H1 (cell line): ENCODE measurements around the gene PEAK1. TPM values are rescaled to one million over a fixed set of nuclear protein-coding genes. Genes with fewer than 3 reads are reported as not detected.

Source experiments
- CTCF ChIA-PET: fragments of 300-600 bp; sonication (Branson Sonifier 250); formaldehyde crosslinking; loops from one replicate; lab custom pipeline; 2021; ENCODE audit not compliant: partially characterized antibody; lab: Charles Lee
- POLR2A ChIA-PET: fragments of 300-600 bp; sonication (Branson Sonifier 250); formaldehyde crosslinking; loops from one replicate; lab custom pipeline; 2021; ENCODE audit warnings: inconsistent platforms; ENCODE audit not compliant: partially characterized antibody; lab: Charles Lee
- DNase-seq, 2 experiments: peaks; one replicate each; pipeline versions ENCODE4 v3.0.0 to v3.0.0-alpha.2; 2010 to 2022; ENCODE audit warnings: low spot score in 2 of 2, low read depth in 1 of 2, mixed read lengths in 1 of 2
- FAIRE-seq: peaks from 2 replicates; lab custom pipeline; 2011; peaks lifted over from hg19 to GRCh38; lab: Jason Lieb, UNC
- H2AFZ ChIP-seq: 2 replicates; pipeline ENCODE4 v1.8.1; 2012; ENCODE audit warnings: low read length, inconsistent platforms
- H2AK5ac ChIP-seq: 2 replicates; pipeline ENCODE4 v1.6.1; 2013; ENCODE audit warnings: low read depth, low read length
- H2BK120ac ChIP-seq: replicated peaks from 2 replicates; pipeline ENCODE3; 2013; ENCODE audit warnings: low read depth, low read length, inconsistent platforms
- H2BK12ac ChIP-seq: 2 replicates; pipeline ENCODE4 v1.6.1; 2013; ENCODE audit warnings: low read depth, low read length
- H2BK15ac ChIP-seq: 2 replicates; pipeline ENCODE4 v1.6.1; 2013; ENCODE audit warnings: low read length
- H2BK20ac ChIP-seq: 2 replicates; pipeline ENCODE4 v1.6.1; 2013; ENCODE audit warnings: low read length
- H2BK5ac ChIP-seq: 2 replicates; pipeline ENCODE4 v1.6.1; 2013; ENCODE audit warnings: low read depth, low read length
- H3K14ac ChIP-seq: 2 replicates; pipeline ENCODE4 v1.6.1; 2013; ENCODE audit warnings: inconsistent platforms; ENCODE audit not compliant: insufficient read length
- H3K18ac ChIP-seq: 2 replicates; pipeline ENCODE4 v1.6.1; 2013; ENCODE audit warnings: low read length; ENCODE audit errors: extremely low read depth
- H3K23ac ChIP-seq: 2 replicates; pipeline ENCODE4 v1.6.1; 2013; ENCODE audit warnings: inconsistent platforms; ENCODE audit not compliant: insufficient read length
- H3K23me2 ChIP-seq: 2 replicates; pipeline ENCODE4 v1.6.1; 2013; ENCODE audit warnings: low read depth, low read length
- H3K27ac ChIP-seq: 2 replicates; pipeline ENCODE4 v1.6.1; 2011; ENCODE audit warnings: low read depth, low read length, inconsistent platforms
- H3K27me3 ChIP-seq, 4 experiments: replicated peaks in 1 of 4; 1 replicate in 1 of 4; 2 replicates in 3 of 4; pipeline versions ENCODE4 v1.6.1 to v1.8.1; 2011 to 2013; ENCODE audit warnings: low read length in 3 of 4, mild to moderate bottlenecking in 3 of 4, inconsistent platforms in 2 of 4, mixed read lengths in 2 of 4, moderate library complexity in 1 of 4; ENCODE audit not compliant: control insufficient read depth in 3 of 4, insufficient read depth in 3 of 4; ENCODE audit errors: extremely low read depth in 1 of 4
- H3K36me3 ChIP-seq, 4 experiments: 2 replicates each; pipeline versions ENCODE4 v1.6.1 to v1.8.1; 2011 to 2013; ENCODE audit warnings: mild to moderate bottlenecking in 4 of 4, low read length in 3 of 4, moderate library complexity in 2 of 4, control low read depth in 1 of 4, inconsistent platforms in 1 of 4; ENCODE audit not compliant: insufficient read depth in 4 of 4, control insufficient read depth in 2 of 4
- H3K4ac ChIP-seq: replicated peaks from 2 replicates; pipeline ENCODE3; 2013; ENCODE audit warnings: low read length, low read depth, mixed read lengths, inconsistent platforms; ENCODE audit not compliant: insufficient read length
- H3K4me1 ChIP-seq, 4 experiments: replicated peaks in 1 of 4; 1 replicate in 1 of 4; 2 replicates in 3 of 4; pipeline versions ENCODE4 v1.6.1 to v1.8.1; 2011 to 2013; ENCODE audit warnings: low read length in 3 of 4, inconsistent platforms in 2 of 4, mixed read lengths in 1 of 4; ENCODE audit not compliant: insufficient read depth in 4 of 4, control insufficient read depth in 3 of 4
- H3K4me2 ChIP-seq, 2 experiments: 2 replicates each; pipeline versions ENCODE4 v1.6.1 to v1.8.1; 2011 to 2013; ENCODE audit warnings: low read depth in 2 of 2, low read length in 2 of 2, control low read depth in 1 of 2, inconsistent platforms in 1 of 2, mild to moderate bottlenecking in 1 of 2; ENCODE audit not compliant: insufficient read depth in 1 of 2
- H3K4me3 ChIP-seq, 4 experiments: fragments of 200-600, 300-600 bp in 1 of 4; sonication (generic), shearing (Covaris generic), sonication (Bioruptor Twin) in 1 of 4; 2 replicates each; pipeline versions ENCODE4 v1.5.1 to v1.8.1; 2011 to 2016; ENCODE audit warnings: low read length in 4 of 4, low read depth in 3 of 4, control low read depth in 2 of 4, inconsistent platforms in 2 of 4, mild to moderate bottlenecking in 2 of 4, mixed read lengths in 1 of 4, moderate library complexity in 1 of 4; ENCODE audit not compliant: insufficient read depth in 2 of 4; ENCODE audit errors: extremely low read depth in 1 of 4
- H3K56ac ChIP-seq: replicated peaks from 2 replicates; pipeline ENCODE3; 2013; ENCODE audit warnings: low read depth, mild to moderate bottlenecking, mixed read lengths, low read length, inconsistent platforms; ENCODE audit not compliant: insufficient read length
- H3K79me1 ChIP-seq: 2 replicates; pipeline ENCODE4 v1.6.1; 2013; ENCODE audit warnings: low read depth, low read length, control low read depth
- H3K79me2 ChIP-seq, 2 experiments: 2 replicates each; pipeline versions ENCODE4 v1.6.1 to v1.8.1; 2012 to 2013; ENCODE audit warnings: low read length in 2 of 2, mild to moderate bottlenecking in 2 of 2, inconsistent platforms in 1 of 2; ENCODE audit not compliant: insufficient read depth in 2 of 2, control insufficient read depth in 1 of 2
- H3K9ac ChIP-seq, 4 experiments: replicated peaks in 1 of 4; 1 replicate in 1 of 4; 2 replicates in 3 of 4; pipeline versions ENCODE4 v1.6.1 to v1.8.1; 2011 to 2013; ENCODE audit warnings: low read depth in 3 of 4, low read length in 3 of 4, control low read depth in 2 of 4, mild to moderate bottlenecking in 2 of 4, moderate library complexity in 2 of 4, inconsistent platforms in 1 of 4; ENCODE audit errors: extremely low read depth in 1 of 4
- H3K9me3 ChIP-seq, 2 experiments: 2 replicates each; pipeline versions ENCODE4 v1.6.1 to v1.8.1; 2012 to 2013; ENCODE audit warnings: mild to moderate bottlenecking in 2 of 2, moderate library complexity in 2 of 2, control low read depth in 1 of 2, inconsistent platforms in 1 of 2, low read depth in 1 of 2, low read length in 1 of 2, mixed read lengths in 1 of 2; ENCODE audit not compliant: insufficient read depth in 2 of 2
- H4K20me1 ChIP-seq, 2 experiments: replicated peaks in 1 of 2; 2 replicates each; pipeline versions ENCODE3 to v1.8.1; 2011 to 2013; ENCODE audit warnings: inconsistent platforms in 2 of 2, low read length in 2 of 2, mild to moderate bottlenecking in 1 of 2; ENCODE audit not compliant: insufficient read depth in 2 of 2, control insufficient read depth in 1 of 2
- H4K5ac ChIP-seq: 2 replicates; pipeline ENCODE4 v1.6.1; 2013; ENCODE audit warnings: low read length, low read depth, mixed read lengths, inconsistent platforms; ENCODE audit not compliant: insufficient read length
- H4K8ac ChIP-seq: 2 replicates; pipeline ENCODE4 v1.8.0; 2013; ENCODE audit warnings: mild to moderate bottlenecking, moderate library complexity, low read length, inconsistent platforms; ENCODE audit not compliant: insufficient read depth; ENCODE audit errors: extremely low read depth
- H4K91ac ChIP-seq: replicated peaks from 2 replicates; pipeline ENCODE3; 2013; ENCODE audit warnings: low read length, mixed read lengths, inconsistent platforms; ENCODE audit not compliant: insufficient read length
- ATF2 ChIP-seq: IDR thresholded peaks from 2 replicates; pipeline ENCODE4 v1.6.1; 2012; ENCODE audit warnings: low read length, inconsistent platforms
- E2F6 ChIP-seq: IDR thresholded peaks from 2 replicates; pipeline ENCODE4 v1.6.1; 2012; ENCODE audit warnings: inconsistent platforms
- EP300 ChIP-seq, 2 experiments: IDR thresholded peaks; 1 replicate in 1 of 2; 2 replicates in 1 of 2; pipeline ENCODE4 v1.6.1; 2011 to 2012; ENCODE audit warnings: low read depth in 2 of 2, low read length in 2 of 2, mild to moderate bottlenecking in 2 of 2, borderline replicate concordance in 1 of 2, inconsistent platforms in 1 of 2, moderate library complexity in 1 of 2
- HDAC6 ChIP-seq: IDR thresholded peaks from one replicate; pipeline ENCODE4 v1.7.1; 2012; ENCODE audit warnings: low read depth, mild to moderate bottlenecking, inconsistent platforms, low read length, moderate library complexity
- RNF2 ChIP-seq: fragments of 200-900, 300-1000 bp; sonication (generic); IDR thresholded peaks from 2 replicates; pipeline ENCODE4 v1.7.1; 2016; ENCODE audit warnings: borderline replicate concordance, low read depth, mild to moderate bottlenecking, antibody characterized with exemption, low read length; ENCODE audit not compliant: poor library complexity, severe bottlenecking; ENCODE audit errors: missing control alignments
- SIRT6 ChIP-seq: IDR thresholded peaks from one replicate; pipeline ENCODE4 v1.7.1; 2012; ENCODE audit warnings: low read length, inconsistent platforms
- SIX5 ChIP-seq: IDR thresholded peaks from 2 replicates; pipeline ENCODE4 v1.6.1; 2011; ENCODE audit warnings: mild to moderate bottlenecking, low read depth, low read length
- USF2 ChIP-seq: IDR thresholded peaks from 2 replicates; pipeline ENCODE4 v1.6.1; 2011; ENCODE audit warnings: low read length, improper control_type of control experiment
- WGBS, 2 experiments: shearing (Covaris generic) in 1 of 2; methylation state at CpG; one replicate each; pipeline versions ENCODE4 v1.1.6 to v1.1.7; 2013 to 2015; ENCODE audit warnings: low lambda C conversion rate in 2 of 2, mixed read lengths in 2 of 2, inconsistent platforms in 1 of 2, low coverage in 1 of 2, missing lambda C conversion rate in 1 of 2; ENCODE audit not compliant: insufficient replicate concordance in 2 of 2, insufficient coverage in 1 of 2, insufficient read length in 1 of 2; ENCODE audit errors: extremely low coverage in 1 of 2, missing lambda C conversion rate in 1 of 2; 5-methylcytosine and 5-hydroxymethylcytosine counted together
- polyA plus RNA-seq, 7 experiments: library from polyadenylated mRNA; depleted of rRNA in 3 of 7; stranded (reverse) in 5 of 7; unstranded in 2 of 7; fragments of >200 nt in 5 of 7; fragments of 200-250 nt in 2 of 7; gene quantifications; 1 replicate in 5 of 7; 2 replicates in 1 of 7; 4 replicates in 1 of 7; pipeline versions ENCODE4 v1.2.1 to v1.2.3, GENCODE V29; 2011 to 2013; ENCODE audit warnings: missing spikeins in 2 of 7, mixed read lengths in 2 of 7
- total RNA-seq: library from RNA; stranded (reverse); fragmentation: NEBNext Ultra II Directional; extraction: Animal tissue kit (Norgen Biotek cat#: 25700); gene quantifications from 2 replicates; pipeline ENCODE4 v1.2.1, GENCODE V29; 2021

PEAK1 gene
- total and polyA plus RNA-seq, 2 of the 8 experiments (the other 6 are each of a cell fraction or from before 2014, with no cell fraction given): 8.8 to 44.8 TPM

GRCh38 chr15:77243716-77244401 is 176.0 kb downstream of the PEAK1 start:
- Histone ChIP-seq H3K27ac (no peak overlapping the region), H3K4ac (no peak overlapping the region), H4K20me1 (no peaks in the 10 kb centered on the region), H2BK120ac (no peak overlapping the region), H3K79me2 (no peaks in the 10 kb centered on the region), H2BK15ac (no peak overlapping the region), H2AFZ (no peak overlapping the region), H3K79me1 (no peaks in the 10 kb centered on the region; the same call in 1 of the 2 replicates), H3K23ac (no peak overlapping the region), H3K23me2 (no peaks in the 10 kb centered on the region), H4K5ac (no peak overlapping the region), H3K56ac (no peak overlapping the region), H3K18ac (no peak overlapping the region), H4K8ac (no peak overlapping the region), H3K9me3 (no peaks in the 10 kb centered on the region), H3K14ac (no peak overlapping the region), H2BK5ac (no peak overlapping the region), H2BK12ac (no peak overlapping the region), H3K27me3 (no peaks in the 10 kb centered on the region), H3K4me2 (no peak overlapping the region), H3K4me3 (no peak overlapping the region), H2BK20ac (no peak overlapping the region), H2AK5ac (no peak overlapping the region), H3K36me3 (no peaks in the 10 kb centered on the region), H3K4me1 (no peaks in the 10 kb centered on the region), H4K91ac (no peak overlapping the region), H3K9ac (no peak overlapping the region)
- ChIA-PET POLR2A (no interaction called here), CTCF (interaction anchor here (0.9 to 1.0 kb wide), 2 partner anchors 14 to 131 kb away, joined by 4 to 5 read pairs; no protein-coding TSS in a partner anchor)
- FAIRE-seq (no peak), DNase-seq (no peak)
- WGBS, 2 experiments: 95% methylated on average over 7 of the region's 7 CpGs; no CpG with 5 or more reads in 1 of the 2 experiments
- TF ChIP-seq E2F6 (no peak), RNF2 (no peak), SIRT6 (no peak), ATF2 (no peak), EP300 (IDR thresholded peaks at IDR 0.05; ENCODE audit: borderline replicate concordance in 1 of 2, low read depth in 2 of 2, low read length in 2 of 2) (no peak), SIX5 (no peak), USF2 (no peak), HDAC6 (no peak)
